LNCAP (cell line): Measurements from ENCODE around the gene NPTXR.
A peak's percentile ranks its signal among the peaks of the same experiment; 100 is the strongest.

ENCODE experiments used
- TF ChIP-seq, protein P1 (sequence below): fragments of 450-650 bp; IDR thresholded peaks from 2 replicates; pipeline ENCODE4 v1.5.1; 2017; ENCODE audit warnings: mild to moderate bottlenecking

NPTXR gene

DNA sequence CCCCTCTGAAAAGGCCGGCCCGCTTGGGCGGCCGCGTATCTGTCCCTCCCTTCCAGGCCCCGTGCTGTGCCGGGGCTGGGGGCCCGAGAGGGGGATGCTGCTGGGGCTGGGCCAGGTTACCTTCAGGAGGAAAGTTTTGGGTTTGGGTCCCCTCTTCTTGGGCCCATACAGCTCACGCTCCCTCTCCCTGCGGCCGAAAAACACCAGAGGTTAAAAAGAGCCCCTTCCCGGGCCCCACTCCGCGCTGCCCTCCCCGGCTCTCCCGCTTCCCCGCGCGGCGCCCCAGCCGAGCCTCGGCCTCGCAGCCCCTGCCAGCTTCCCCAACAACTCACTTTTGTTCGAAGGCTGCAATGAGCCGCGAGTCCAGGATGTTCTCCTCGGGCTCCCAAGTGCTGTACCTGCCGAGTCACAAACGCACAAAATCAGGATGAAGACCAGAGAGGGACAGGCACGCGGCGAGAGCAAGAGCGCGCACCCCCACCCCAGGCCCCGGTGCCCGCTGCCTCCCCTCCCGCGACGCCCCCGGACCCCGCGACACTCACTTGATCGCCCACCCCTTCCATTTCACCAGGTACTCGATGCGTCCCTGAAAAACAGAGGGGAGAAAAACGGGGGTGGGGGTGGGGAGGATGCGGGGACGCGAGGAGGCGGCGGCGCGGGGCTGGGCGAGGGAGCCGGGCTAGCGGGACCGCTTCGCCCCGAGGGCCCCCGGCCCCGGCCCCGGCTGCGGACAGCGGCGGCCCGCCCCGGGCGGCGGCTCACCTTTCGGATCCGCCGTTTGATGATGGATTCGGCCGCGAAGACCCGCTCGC, 27.7 kb upstream of the NPTXR start:
- TF ChIP-seq, protein P1, sequence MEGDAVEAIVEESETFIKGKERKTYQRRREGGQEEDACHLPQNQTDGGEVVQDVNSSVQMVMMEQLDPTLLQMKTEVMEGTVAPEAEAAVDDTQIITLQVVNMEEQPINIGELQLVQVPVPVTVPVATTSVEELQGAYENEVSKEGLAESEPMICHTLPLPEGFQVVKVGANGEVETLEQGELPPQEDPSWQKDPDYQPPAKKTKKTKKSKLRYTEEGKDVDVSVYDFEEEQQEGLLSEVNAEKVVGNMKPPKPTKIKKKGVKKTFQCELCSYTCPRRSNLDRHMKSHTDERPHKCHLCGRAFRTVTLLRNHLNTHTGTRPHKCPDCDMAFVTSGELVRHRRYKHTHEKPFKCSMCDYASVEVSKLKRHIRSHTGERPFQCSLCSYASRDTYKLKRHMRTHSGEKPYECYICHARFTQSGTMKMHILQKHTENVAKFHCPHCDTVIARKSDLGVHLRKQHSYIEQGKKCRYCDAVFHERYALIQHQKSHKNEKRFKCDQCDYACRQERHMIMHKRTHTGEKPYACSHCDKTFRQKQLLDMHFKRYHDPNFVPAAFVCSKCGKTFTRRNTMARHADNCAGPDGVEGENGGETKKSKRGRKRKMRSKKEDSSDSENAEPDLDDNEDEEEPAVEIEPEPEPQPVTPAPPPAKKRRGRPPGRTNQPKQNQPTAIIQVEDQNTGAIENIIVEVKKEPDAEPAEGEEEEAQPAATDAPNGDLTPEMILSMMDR, result no peak

- TF ChIP-seq, protein P1, result no peak
Observed at GRCh38 chr22:38870791-38871359, 27.0 kb upstream of the NPTXR start.

DNA sequence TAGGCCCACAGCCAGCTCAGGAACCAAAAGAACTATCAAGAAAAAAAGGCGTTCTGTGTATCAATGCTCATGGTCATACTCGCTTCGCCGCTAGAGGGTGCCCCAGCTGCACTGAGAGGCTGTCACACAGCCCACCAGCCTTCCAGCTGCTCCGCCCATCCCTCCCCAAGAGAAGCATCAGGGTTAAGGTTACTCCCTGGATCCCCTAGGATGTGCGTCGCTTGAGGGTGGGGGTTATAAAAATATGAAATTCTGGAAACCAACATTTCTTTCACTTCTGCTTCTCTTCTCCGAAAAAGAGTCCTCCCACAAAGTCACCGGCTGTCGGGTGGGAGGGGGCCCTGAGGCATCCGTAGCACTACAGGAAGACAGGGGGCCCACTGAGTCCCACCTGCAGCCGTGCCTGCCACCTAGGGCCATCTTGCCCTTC, 26.5 kb upstream of the NPTXR start:
- TF ChIP-seq, protein P1, result peak; percentile 93

GRCh38 chr22:38869663-38870062, 25.8 kb upstream of the NPTXR start:
- TF ChIP-seq, protein P1, result no peak

GRCh38 chr22:38868886-38869381, 25.1 kb upstream of the NPTXR start:
- TF ChIP-seq, protein P1, result peak; percentile 93

DNA sequence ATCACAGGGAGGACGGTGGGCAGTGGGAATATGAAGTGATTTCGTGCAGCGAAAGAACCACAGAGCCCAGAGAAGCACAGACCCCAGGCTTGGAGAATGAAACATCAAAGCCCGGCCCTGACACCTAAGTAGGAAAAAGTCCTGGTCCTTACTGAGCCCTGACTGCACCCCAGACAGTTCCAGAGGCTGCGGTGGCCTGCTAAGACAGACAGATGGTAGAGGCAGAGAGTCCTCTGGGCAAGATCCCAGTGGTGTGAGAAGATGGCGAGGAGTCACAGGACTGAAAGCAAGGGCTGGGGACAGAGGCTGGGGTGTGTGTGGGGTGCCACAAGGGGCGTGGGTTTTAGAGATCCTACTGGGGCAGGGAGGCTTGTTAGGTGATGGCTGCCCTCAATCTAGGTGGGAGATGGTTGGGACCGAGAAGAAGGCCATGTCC, 24.5 kb upstream of the NPTXR start:
- TF ChIP-seq, protein P1, result no peak

GRCh38 chr22:38867471-38868285, 23.9 kb upstream of the NPTXR start:
- TF ChIP-seq, protein P1, result no peak
